ENCODE measurements around the gene TAS2R38. TPM values are rescaled to one million over a fixed set of nuclear protein-coding genes. Genes with fewer than 3 reads are reported as not detected.

TAS2R38 gene
- total RNA-seq, 1 experiment from 2014 or later, result not detected

- H3K23me2 ChIP-seq (ENCODE audit: insufficient read length, low read depth, low read length, poor library complexity, severe bottlenecking), result no peaks in the 10 kb centered on the region
- H3K27me3 ChIP-seq (ENCODE audit: insufficient read depth, low read length), result no peaks in the 10 kb centered on the region
- H3K79me1 ChIP-seq (ENCODE audit: insufficient read depth, low read depth, low read length, poor library complexity, severe bottlenecking), result no peaks in the 10 kb centered on the region
- no peaks in the 10 kb centered on the region for H3K79me2 ChIP-seq (ENCODE audit: insufficient read depth, low read length)
- WGBS (ENCODE audit: extremely low coverage, insufficient read length, low lambda C conversion rate), result no CpG with 5 or more reads among the region's 2 CpGs
- H3K23ac ChIP-seq (ENCODE audit: insufficient read length, low read depth, low read length), result no peak overlapping the region
- Mint-ChIP-seq H3K4me1 (peaks cover 8 to 11% of the 10 kb centered on the region in 2 experiments), H3K27me3 (ENCODE audit: low read depth) (peaks cover 14% of the 10 kb centered on the region; the same call in 1 of the 2 replicates), H3K4me3 (no peak overlapping the region), H3K36me3 (ENCODE audit: insufficient read depth in 1 of 3, low read depth in 3 of 3) (no peaks in the 10 kb centered on the region; a peak in 1 of 7 replicates), H3K27ac (no peak overlapping the region), H3K9me3 (peaks cover 0 to under 1% of the 10 kb centered on the region in 2 experiments; a peak in 1 of 5 replicates)
- no peak for TF ChIP-seq CTCF (conservative IDR thresholded peaks at IDR 0.05)
- H3K4ac ChIP-seq (ENCODE audit: low read depth, low read length), result no peak overlapping the region
- no peaks in the 10 kb centered on the region for H3K4me1 ChIP-seq (ENCODE audit: insufficient read depth, low read length)
- H3K14ac ChIP-seq (ENCODE audit: insufficient read depth, low read length), result no peak overlapping the region
- H4K8ac ChIP-seq (replicated peaks; ENCODE audit: insufficient read length, low read depth, low read length), result no peak overlapping the region
- peaks cover 6% of the 10 kb centered on the region for H3K9me3 ChIP-seq (ENCODE audit: control insufficient read depth, low read depth, low read length)
- H2BK5ac ChIP-seq (ENCODE audit: insufficient read length, low read length), result no peak overlapping the region
- H3K27ac ChIP-seq (ENCODE audit: insufficient read length, low read depth, low read length), result no peak overlapping the region
- H2BK120ac ChIP-seq (ENCODE audit: low read depth, low read length, poor library complexity, severe bottlenecking), result no peak overlapping the region
- H3K56ac ChIP-seq (ENCODE audit: insufficient read length, low read depth, low read length), result no peak overlapping the region
- H2BK15ac ChIP-seq (ENCODE audit: low read depth, low read length), result no peak overlapping the region
- no peak overlapping the region for H2BK20ac ChIP-seq (ENCODE audit: low read depth, low read length, poor library complexity, severe bottlenecking)
- no peak overlapping the region for H2BK12ac ChIP-seq (ENCODE audit: insufficient read length, low read depth, low read length)
- no peak overlapping the region for H3T11ph ChIP-seq (ENCODE audit: low read length)
- no peaks in the 10 kb centered on the region for H4K20me1 ChIP-seq (ENCODE audit: control insufficient read depth, insufficient read depth, insufficient read length)
- no peak overlapping the region for H4K5ac ChIP-seq (ENCODE audit: insufficient read length, low read depth, low read length)
- H3K9ac ChIP-seq (ENCODE audit: extremely low read depth, insufficient read length, low read length), result no peak overlapping the region
- H3K4me2 ChIP-seq (ENCODE audit: insufficient read depth, insufficient read length, low read length), result no peak overlapping the region
- no peak overlapping the region for H3K18ac ChIP-seq (ENCODE audit: insufficient read length, low read depth, low read length)
- H4K91ac ChIP-seq (ENCODE audit: insufficient read length, low read depth, low read length), result no peak overlapping the region
- no peak for DNase-seq
- H2AK5ac ChIP-seq (ENCODE audit: insufficient read length, low read length), result no peak overlapping the region
- H2AFZ ChIP-seq (ENCODE audit: low read length), result no peak overlapping the region
These were observed 6.0 kb upstream of the TAS2R38 start for GRCh38 chr7:141979568-141979967.

Measured in H9 (cell line).